HG02885 (cell line): ENCODE data around the gene SLC12A1.
"Not testable (repeated sequence)": the region's sequence is repeated elsewhere in the genome, so short reads cannot be mapped to it uniquely, and the experiment has no call there.

Experiments
- ATAC-seq: cut with Tn5 transposase; IDR thresholded peaks from one replicate; pipeline ENCODE4 v1.9.1; 2021; ENCODE audit warnings: mild to moderate bottlenecking; ENCODE audit not compliant: unreplicated experiment, poor library complexity

Gene SLC12A1

DNA sequence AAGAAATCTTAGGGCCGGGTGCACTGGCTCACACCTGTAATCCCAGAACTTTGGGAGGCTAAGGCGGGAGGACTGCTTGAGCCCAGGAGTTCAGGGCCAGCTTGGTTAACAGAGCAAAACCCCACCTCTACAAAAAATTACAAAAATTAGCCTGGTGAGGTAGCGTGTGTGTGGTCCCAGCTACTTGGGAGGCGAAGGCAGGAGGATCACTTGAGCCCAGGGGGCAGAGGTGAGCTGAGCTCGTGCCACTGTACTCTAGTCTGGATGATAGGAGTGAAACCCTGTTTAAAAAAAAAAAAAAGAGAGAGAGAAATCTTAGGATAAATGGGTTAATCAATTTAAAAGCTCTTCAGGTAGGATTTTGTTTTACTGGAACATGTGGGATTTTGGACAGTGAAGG, 93.9 kb downstream of the SLC12A1 start:
- no peak for ATAC-seq

DNA sequence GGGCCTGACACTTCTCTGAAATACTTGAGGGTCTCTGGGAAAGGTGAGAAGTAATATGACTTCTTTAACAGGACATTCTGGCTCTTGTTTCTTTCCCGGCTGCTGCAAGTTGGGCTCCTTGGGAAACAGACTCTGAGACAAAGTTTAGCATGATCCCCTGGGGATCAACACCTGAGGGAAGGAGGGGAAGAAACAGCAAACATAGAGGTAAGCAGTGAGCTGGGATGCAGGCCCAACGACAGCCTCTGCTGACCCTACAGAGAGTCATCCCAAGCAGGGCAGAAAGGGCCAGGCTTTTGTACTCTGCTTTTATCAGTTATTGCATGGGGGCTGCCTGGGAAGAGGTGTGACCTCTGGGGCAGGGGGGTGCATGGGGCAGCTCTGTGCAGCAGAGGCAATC, 98.3 kb downstream of the SLC12A1 start:
- no peak for ATAC-seq

DNA sequence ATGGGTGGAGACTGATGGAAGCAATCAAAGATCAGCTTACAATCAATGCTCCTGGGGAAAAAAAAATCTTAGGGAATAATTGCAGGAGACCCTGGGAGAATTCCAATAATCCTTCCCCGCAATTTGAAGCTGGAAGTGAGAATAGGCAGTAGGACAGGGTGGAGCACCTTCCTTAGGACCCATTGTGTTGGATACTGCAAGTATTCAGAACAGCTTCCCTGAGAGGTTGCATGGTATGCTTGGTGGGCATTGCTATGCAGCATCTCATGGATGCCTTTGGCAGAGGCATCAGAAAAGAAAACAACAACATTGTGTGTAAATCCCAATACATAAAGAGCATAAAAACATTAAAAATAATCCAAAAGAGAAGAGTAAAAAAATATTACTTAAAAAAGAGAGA, 100.5 kb downstream of the SLC12A1 start:
- no peak for ATAC-seq

- ATAC-seq = no peak
These were observed 101.5 kb downstream of the SLC12A1 start for GRCh38 chr15:48307586-48307985.

GRCh38 chr15:48309740-48310139, 103.6 kb downstream of the SLC12A1 start:
- ATAC-seq = no peak

- ATAC-seq = no peak
These were observed 107.1 kb downstream of the SLC12A1 start for GRCh38 chr15:48313216-48313615.

DNA sequence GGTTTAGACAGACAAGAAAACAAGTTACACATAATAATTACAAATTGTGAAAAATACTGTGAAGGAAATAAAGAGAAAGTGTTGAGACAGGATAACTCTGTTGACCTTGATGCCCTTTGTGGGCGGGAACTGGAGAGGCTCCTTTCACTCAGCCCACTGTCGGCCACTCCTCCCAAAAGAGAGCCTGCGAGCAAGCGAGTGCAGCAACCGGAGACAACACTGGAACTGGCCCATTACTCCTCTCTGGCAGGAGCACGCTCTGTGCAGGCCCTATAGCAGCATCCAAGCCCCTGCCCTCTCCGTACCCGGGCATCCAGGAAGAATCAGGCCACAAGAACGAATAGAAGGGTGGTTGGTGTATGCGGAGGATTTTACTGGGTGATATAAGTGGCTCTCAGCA, 108.9 kb downstream of the SLC12A1 start:
- ATAC-seq = no peak

GRCh38 chr15:48317221-48317620, 111.1 kb downstream of the SLC12A1 start:
- ATAC-seq = no peak

DNA sequence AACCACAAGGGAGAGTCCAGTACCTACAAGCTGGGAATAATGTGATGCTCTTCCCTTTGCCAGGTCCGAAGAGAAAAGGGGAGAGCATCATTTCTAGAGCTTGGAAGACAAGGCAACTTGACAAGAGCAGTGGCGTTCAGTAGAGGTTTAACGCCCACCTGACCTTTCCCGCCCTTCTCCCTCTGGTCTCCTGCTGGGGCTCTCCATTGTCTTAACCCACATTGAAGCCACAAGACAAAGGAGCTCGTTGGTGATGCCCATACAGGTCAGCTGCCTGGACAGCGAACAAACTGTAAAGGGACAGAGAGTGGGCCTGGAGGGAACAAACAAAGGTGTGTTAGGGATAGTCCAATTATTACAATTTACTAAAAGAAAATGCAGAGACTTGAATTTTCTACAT, 112.0 kb downstream of the SLC12A1 start:
- no peak for ATAC-seq

GRCh38 chr15:48323294-48323693, 117.2 kb downstream of the SLC12A1 start:
- ATAC-seq = no peak

DNA sequence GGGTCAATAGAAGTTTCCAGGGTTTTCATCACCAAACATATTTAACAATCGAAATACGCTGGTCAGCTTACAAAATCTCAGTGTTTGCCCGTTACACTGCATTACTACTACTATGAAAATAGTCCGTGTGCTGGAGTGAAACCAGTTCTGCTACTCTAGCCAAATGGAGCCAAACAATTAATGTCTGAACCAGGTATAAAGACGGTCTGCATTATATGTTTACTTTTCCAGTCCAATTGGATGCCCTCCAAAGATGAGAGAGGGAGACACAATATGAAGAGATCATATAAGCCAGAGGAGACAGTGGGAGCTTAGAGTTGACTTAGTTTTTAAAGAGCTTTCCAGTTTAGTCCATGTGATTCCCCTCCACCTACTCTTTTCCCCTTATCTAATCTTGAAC, 118.8 kb downstream of the SLC12A1 start:
- no peak for ATAC-seq

DNA sequence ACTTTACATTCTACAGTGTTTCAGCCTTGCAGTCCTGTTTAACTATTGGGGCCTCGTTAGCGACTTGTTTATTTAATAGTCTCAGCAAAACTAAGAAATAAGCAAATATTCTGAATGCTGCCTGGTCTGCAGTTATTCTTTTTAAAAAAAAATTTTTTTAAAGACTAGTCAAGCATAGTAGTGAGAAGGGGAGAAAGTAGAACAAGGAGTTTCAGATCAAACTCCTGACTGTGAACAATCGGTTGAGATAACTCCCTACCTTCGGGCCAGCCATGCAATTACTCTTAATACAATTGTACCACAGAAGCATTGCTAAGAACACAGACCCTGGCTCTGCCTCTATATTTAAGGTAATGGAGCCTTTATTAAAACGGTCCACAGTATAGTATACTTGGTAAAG, 119.3 kb downstream of the SLC12A1 start:
- peak; percentile 52 for ATAC-seq

- not testable (repeated sequence) for ATAC-seq
These were observed 120.1 kb downstream of the SLC12A1 start for GRCh38 chr15:48326180-48326579.

DNA sequence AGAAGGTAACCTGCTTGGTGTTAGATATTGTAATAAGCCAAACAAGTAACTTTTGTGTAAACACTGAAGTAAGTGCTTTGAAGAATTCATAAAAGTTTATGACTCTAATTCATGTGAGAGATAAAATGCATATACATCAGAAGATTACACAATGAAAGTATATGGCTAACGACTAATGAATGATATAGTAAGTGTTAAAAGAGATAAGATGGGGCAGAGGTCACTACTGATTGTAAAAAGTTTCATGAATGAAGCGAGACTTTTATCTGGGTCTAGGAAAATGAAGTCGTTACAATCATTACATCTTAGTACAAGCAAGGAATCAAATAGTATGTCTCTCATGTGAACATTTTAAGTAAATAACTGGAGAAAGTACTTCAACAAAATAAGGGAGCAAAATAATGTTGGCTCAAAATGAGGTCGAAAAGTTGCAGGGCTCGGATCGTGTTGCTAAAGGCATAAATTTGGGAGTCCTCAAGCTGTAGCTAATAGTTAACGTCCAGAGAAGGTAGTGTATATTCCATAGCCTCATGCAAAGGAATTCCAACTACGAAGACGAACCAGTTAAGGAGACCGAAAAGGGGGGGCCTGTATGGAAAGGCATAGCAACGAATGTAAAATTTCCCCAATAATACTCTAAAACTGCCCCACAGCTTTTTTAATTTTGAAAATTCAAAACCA, 124.1 kb downstream of the SLC12A1 start:
- no peak for ATAC-seq

- ATAC-seq = peak; percentile 85
These were observed 125.0 kb downstream of the SLC12A1 start, which contains the start of gene DUT for GRCh38 chr15:48330855-48331795. TSS of gene DUT (plus strand) at chr15:48331429. CDS start at chr15:48331516, 87 bp downstream.

DNA sequence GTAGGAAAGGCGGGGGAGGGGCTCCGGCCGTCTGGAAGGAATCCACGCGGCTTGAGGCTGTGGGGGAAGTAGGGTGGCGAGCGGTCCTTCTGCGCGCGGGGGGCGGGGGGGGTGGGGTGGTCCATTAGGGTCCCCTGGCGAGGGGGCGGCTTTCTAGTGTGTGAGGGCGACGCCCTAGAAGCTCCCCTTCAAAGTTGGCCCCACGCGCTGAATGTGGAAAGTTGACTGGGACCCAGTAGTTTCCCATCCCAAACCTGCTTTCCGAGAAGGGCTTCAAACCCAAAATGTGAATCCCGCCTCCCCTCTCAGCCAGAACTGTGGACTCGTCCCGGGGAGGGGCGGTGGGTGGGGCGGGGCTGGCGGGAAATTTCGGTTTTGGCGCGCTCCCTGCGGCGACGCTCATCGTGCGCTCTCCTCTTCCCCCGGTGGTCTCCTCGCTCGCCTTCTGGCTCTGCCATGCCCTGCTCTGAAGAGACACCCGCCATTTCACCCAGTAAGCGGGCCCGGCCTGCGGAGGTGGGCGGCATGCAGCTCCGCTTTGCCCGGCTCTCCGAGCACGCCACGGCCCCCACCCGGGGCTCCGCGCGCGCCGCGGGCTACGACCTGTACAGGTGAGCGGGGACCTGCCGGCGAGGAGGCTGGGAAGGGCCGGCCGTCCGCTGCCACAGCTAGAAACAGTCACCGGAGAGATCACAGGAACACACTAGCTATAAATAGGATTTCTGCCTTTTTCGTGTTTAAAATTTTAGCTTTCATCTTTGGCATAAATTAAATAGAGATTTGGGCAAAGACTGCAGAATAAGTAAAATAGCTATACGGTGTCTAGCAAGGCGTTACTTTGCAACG, 125.9 kb downstream of the SLC12A1 start:
- ATAC-seq = peak; percentile 55

GRCh38 chr15:48332642-48333034, 126.5 kb downstream of the SLC12A1 start:
- ATAC-seq = no peak

DNA sequence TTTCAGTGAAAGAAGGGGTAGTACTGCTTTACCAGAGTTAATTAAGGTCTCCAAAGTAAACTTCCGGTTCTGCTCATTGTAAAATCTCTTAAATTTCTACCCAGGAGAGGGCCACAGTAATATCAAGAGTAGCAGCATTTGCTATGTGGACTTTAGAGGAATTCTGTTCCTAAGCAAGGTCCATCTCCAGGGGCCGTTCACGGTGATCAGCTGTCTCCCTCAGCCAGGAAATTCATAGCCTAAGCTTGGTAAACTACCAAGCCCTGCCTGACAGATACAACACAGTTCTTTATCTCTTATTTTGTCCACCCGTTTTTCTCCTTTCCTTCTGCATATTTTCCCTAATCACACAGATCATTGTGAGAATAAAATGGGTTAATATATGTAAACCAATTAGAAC, 127.4 kb downstream of the SLC12A1 start:
- ATAC-seq = no peak

DNA sequence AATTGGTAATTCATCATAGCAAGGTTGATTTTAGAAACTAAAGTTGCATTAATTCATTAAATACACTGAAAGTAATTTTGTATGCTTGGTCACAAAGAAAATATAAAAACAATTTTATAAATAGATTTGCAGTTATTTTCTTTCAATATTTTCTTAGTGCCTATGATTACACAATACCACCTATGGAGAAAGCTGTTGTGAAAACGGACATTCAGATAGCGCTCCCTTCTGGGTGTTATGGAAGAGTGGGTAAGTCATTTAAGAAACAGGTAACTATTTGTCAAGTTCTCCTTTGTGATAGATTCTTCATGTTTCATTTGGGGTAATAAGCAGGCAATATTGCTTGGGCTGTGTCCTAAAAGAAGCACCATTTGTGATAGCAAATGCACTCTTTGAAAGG, 128.2 kb downstream of the SLC12A1 start:
- no peak for ATAC-seq

GRCh38 chr15:48336940-48337339, 130.8 kb downstream of the SLC12A1 start:
- peak; percentile 32 for ATAC-seq

DNA sequence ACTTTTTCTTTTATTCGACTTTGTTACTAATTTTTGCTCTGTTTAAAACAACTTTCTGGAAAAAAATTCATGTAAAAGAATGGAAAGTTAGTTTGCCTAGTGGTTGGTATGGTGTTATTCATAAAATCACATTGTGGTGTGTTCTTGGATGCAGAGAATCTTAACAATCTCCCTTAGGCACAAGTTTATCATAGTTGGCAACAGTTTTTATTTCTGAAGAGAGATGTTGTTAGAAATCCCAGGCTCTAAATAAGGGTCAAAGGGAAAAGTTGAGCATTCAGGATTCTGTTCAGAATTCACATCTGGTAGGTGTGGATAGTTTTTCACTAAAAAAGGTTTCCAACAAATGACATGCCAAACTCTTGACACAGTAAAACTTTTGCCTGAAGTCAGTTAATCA, 131.5 kb downstream of the SLC12A1 start:
- ATAC-seq = no peak
